GM12865 (cell line): ENCODE results near the gene KIF5A.

Experiments
- DNase-seq: peaks from one replicate; pipeline ENCODE4 v3.0.0; 2010; ENCODE audit warnings: low read depth
- H3K4me3 ChIP-seq: 2 replicates; pipeline ENCODE4 v1.5.1; 2011; ENCODE audit warnings: mild to moderate bottlenecking, low read depth, low read length, control low read depth
- TF ChIP-seq, protein P1 (sequence below): IDR thresholded peaks from 2 replicates; pipeline ENCODE4 v1.5.1; 2011; ENCODE audit warnings: low read length, control low read depth, low read depth, inconsistent platforms; ENCODE audit not compliant: insufficient read depth; ENCODE audit errors: missing control alignments

Gene KIF5A

GRCh38 chr12:57518176-57518919 is 31.5 kb upstream of the KIF5A start:
- TF ChIP-seq, protein P1, sequence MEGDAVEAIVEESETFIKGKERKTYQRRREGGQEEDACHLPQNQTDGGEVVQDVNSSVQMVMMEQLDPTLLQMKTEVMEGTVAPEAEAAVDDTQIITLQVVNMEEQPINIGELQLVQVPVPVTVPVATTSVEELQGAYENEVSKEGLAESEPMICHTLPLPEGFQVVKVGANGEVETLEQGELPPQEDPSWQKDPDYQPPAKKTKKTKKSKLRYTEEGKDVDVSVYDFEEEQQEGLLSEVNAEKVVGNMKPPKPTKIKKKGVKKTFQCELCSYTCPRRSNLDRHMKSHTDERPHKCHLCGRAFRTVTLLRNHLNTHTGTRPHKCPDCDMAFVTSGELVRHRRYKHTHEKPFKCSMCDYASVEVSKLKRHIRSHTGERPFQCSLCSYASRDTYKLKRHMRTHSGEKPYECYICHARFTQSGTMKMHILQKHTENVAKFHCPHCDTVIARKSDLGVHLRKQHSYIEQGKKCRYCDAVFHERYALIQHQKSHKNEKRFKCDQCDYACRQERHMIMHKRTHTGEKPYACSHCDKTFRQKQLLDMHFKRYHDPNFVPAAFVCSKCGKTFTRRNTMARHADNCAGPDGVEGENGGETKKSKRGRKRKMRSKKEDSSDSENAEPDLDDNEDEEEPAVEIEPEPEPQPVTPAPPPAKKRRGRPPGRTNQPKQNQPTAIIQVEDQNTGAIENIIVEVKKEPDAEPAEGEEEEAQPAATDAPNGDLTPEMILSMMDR, result no peak
- H3K4me3 ChIP-seq, result no peak overlapping the region; the same call in 1 of the 2 replicates
- no peak for DNase-seq

GRCh38 chr12:57518920-57519795 is 30.7 kb upstream of the KIF5A start:
- TF ChIP-seq, protein P1, result no peak
- no peak for DNase-seq
- H3K4me3 ChIP-seq, result peak overlapping the region; percentile 74

DNA sequence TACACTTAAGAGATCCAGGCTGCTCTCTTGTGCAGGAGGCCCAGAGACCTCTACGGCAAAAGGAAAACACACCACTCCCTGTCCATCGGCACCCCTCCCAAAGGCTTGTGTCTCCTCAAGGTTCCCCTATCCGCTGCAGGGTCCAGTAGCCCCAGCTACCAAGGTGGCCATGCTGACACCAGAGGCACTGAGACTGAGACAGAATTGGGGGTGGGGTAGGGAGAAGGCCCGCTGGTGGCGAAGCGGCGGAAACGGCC is 30.1 kb upstream of the KIF5A start:
- DNase-seq, result peak; percentile 72
- TF ChIP-seq, protein P1, result no peak
- H3K4me3 ChIP-seq, result peak overlapping the region; percentile 74

DNA sequence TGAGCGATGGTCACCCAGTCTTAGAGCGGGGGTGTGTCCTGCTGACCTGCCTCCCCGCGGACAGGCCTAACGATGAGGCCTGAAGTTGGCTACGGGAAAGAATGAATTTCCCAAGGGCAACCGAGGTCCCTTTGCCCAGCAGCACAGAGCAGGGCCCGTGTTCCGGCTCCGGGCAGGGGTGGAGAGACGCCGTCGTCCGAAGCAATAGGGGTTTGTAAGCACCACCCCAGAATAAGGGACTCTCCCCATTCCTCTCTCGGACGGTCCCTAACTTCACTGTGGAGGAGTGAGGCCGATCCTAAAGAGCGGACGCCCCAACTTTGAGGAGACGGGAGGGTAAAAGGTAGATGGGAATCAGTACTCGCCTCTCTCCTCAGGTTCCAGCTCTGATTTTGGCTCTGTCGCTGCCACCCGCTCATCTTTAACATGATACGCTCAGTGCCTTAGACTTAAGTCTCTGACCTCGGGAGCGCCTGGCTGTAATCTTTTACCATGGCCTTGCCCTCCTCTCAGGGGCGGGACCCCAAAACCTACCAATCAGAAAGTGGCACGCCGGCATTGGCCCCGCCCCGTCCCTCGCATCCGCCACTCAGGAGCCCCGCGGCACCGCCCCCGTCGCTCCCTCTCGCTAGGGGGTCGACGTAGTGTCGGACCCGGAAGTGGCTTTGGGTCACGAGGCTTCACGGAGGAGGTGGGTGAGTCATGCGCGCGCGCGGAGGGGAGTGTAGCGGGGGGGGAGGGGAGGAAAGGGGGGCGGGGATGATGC is 29.6 kb upstream of the KIF5A start, which contains the start of gene DDIT3:
DDIT3 (minus strand) TSS at position 462 of the 766 bp plus-strand sequence. CDS start 3,108 bp downstream, outside the sequence.
- peak within 1 kb of the TSS; percentile 74 for H3K4me3 ChIP-seq
- peak; percentile 100 for DNase-seq
- TF ChIP-seq, protein P1, result no peak

DNA sequence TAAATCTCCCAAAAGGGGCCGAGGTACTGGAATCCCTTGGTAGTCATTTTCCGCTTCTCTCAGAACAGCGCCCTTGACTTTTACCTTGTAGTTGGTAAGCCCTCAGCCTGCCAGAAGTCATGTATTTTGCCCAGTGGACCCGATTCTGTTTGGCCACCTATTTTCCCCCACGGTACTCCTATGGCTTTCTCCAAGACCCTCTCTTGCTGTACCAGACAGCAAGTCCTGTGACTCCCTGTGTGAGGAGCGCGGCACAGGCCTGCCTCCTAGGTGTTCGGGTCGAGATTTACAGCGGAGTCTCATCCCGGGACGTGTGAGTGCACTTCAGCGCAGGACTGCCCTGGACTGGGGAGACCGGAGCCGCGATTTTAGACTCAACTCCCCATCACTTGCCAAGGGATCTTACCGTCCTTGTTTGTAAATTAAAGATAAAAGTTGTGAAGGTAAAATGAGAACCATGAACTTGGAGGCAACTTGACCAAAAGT is 28.3 kb upstream of the KIF5A start:
- peak overlapping the region; percentile 61 for H3K4me3 ChIP-seq
- DNase-seq, result no peak
- TF ChIP-seq, protein P1, result no peak

GRCh38 chr12:57522011-57522886 is 27.6 kb upstream of the KIF5A start, which contains the start of gene MBD6:
MBD6 (plus strand) TSS chr12:57522824; CDS start chr12:57524304, 1,480 bp downstream.
- H3K4me3 ChIP-seq, result peak within 1 kb of the TSS; percentile 92
- DNase-seq, result peak; percentile 97
- TF ChIP-seq, protein P1, result no peak
